Measurements from ENCODE around the gene AGFG2. TPM values are rescaled to one million over a fixed set of nuclear protein-coding genes. Genes with fewer than 3 reads are reported as not detected.
A peak's percentile ranks its signal among the peaks of the same experiment; 100 is the strongest.
"Not testable (repeated sequence)": the region's sequence is repeated elsewhere in the genome, so short reads cannot be mapped to it uniquely, and the experiment has no call there.

The AGFG2 gene
- total RNA-seq, 1 experiment from 2014 or later: 42.5 TPM

GRCh38 chr7:100546926-100547800, 8.2 kb downstream of the AGFG2 start:
- TF ChIP-seq TCF7L2 (IDR thresholded peaks at IDR 0.05; ENCODE audit: low read depth, low read length): no peak
- TF ChIP-seq REST (IDR thresholded peaks at IDR 0.05; ENCODE audit: insufficient read depth in 1 of 2, low read depth in 2 of 2, low read length in 1 of 2): no peak
- TF ChIP-seq, protein P1, sequence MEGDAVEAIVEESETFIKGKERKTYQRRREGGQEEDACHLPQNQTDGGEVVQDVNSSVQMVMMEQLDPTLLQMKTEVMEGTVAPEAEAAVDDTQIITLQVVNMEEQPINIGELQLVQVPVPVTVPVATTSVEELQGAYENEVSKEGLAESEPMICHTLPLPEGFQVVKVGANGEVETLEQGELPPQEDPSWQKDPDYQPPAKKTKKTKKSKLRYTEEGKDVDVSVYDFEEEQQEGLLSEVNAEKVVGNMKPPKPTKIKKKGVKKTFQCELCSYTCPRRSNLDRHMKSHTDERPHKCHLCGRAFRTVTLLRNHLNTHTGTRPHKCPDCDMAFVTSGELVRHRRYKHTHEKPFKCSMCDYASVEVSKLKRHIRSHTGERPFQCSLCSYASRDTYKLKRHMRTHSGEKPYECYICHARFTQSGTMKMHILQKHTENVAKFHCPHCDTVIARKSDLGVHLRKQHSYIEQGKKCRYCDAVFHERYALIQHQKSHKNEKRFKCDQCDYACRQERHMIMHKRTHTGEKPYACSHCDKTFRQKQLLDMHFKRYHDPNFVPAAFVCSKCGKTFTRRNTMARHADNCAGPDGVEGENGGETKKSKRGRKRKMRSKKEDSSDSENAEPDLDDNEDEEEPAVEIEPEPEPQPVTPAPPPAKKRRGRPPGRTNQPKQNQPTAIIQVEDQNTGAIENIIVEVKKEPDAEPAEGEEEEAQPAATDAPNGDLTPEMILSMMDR (IDR thresholded peaks at IDR 0.05): no peak
- TF ChIP-seq SIN3A (IDR thresholded peaks at IDR 0.05; ENCODE audit: borderline replicate concordance, insufficient read depth, low read depth, low read length): no peak
- no peak for TF ChIP-seq POLR2AphosphoS5 (IDR thresholded peaks at IDR 0.05; ENCODE audit: low read depth, low read length)
- DNase-seq (ENCODE audit: low read depth, low spot score) (no peak), ATAC-seq (no peak)
- Histone ChIP-seq H3K4me3 (ENCODE audit: low read depth in 2 of 2, low read length in 2 of 2) (0 out of 4 replicates have a peak overlapping the region, but pooled peaks of 1 of the 2 experiments have one; percentile 1), H3K36me3 (ENCODE audit: control insufficient read depth, insufficient read depth, low read length) (no peaks in the 10 kb centered on the region), H3K4me1 (ENCODE audit: control insufficient read depth, insufficient read depth, low read length) (peaks cover 52% of the 10 kb centered on the region), H3K9me3 (ENCODE audit: control insufficient read depth, insufficient read depth, low read depth, low read length) (no peaks in the 10 kb centered on the region), H3K27me3 (ENCODE audit: control insufficient read depth, insufficient read depth, low read length) (no peaks in the 10 kb centered on the region), H3K27ac (ENCODE audit: low read length) (peak overlapping the region; percentile 98)
- no TSS peak for BruUV-seq (replicated peaks)
- intact Hi-C loops (cut with micrococcal nuclease; ENCODE audit: unreplicated experiment) (no loop called here), in situ Hi-C loops (cut with HindIII; ENCODE audit: low pct_unique_long_range_greater_than_20kb, low sequenced_read_pairs) (no loop called here)
- CTCF ChIA-PET: interaction anchor here (1.4 kb wide), 1 partner anchor 13 kb away, joined by 9 read pairs; no protein-coding TSS in a partner anchor
- POLR2A ChIA-PET: no interaction called here

DNA sequence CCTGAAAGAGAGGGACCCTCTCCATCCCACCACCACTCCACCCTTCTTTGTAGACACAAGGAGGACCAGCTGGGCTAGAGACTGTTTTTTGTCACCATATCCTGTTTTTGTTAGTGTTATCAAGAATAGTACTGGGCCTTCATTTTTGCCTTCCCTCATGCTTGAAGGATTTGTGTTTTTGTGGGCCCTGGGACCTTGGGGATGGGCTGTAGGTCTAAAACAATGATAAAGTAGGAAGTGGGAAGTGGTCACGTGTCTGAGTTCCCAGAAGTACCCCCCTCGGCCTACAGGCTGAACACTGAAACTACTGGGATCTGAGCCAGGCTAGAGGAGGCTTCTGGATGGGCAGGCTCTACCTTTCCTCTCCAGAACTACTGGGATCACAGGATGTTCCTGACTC, 8.9 kb downstream of the AGFG2 start:
- Histone ChIP-seq H3K4me1 (ENCODE audit: control insufficient read depth, insufficient read depth, low read length) (peaks cover 49% of the 10 kb centered on the region), H3K36me3 (ENCODE audit: control insufficient read depth, insufficient read depth, low read length) (no peaks in the 10 kb centered on the region), H3K27ac (ENCODE audit: low read length) (peak overlapping the region; percentile 98), H3K9me3 (ENCODE audit: control insufficient read depth, insufficient read depth, low read depth, low read length) (no peaks in the 10 kb centered on the region), H3K4me3 (ENCODE audit: low read depth in 2 of 2, low read length in 2 of 2) (no peak overlapping the region), H3K27me3 (ENCODE audit: control insufficient read depth, insufficient read depth, low read length) (no peaks in the 10 kb centered on the region)
- intact Hi-C loops (cut with micrococcal nuclease; ENCODE audit: unreplicated experiment): no loop called here
- TF ChIP-seq SIN3A (IDR thresholded peaks at IDR 0.05; ENCODE audit: borderline replicate concordance, insufficient read depth, low read depth, low read length) (no peak), REST (IDR thresholded peaks at IDR 0.05; ENCODE audit: insufficient read depth in 1 of 2, low read depth in 2 of 2, low read length in 1 of 2) (no peak), POLR2AphosphoS5 (IDR thresholded peaks at IDR 0.05; ENCODE audit: low read depth, low read length) (no peak), TCF7L2 (IDR thresholded peaks at IDR 0.05; ENCODE audit: low read depth, low read length) (no peak)
- TF ChIP-seq, protein P1 (IDR thresholded peaks at IDR 0.05): no peak
- ChIA-PET CTCF (interaction anchor here (0.7 kb wide), 1 partner anchor 338 kb away, joined by 4 read pairs; no protein-coding TSS in a partner anchor), POLR2A (no interaction called here)
- BruUV-seq (replicated peaks): no TSS peak
- ATAC-seq: no peak
- in situ Hi-C loops (cut with HindIII; ENCODE audit: low pct_unique_long_range_greater_than_20kb, low sequenced_read_pairs): no loop called here
- DNase-seq (ENCODE audit: low read depth, low spot score): no peak

DNA sequence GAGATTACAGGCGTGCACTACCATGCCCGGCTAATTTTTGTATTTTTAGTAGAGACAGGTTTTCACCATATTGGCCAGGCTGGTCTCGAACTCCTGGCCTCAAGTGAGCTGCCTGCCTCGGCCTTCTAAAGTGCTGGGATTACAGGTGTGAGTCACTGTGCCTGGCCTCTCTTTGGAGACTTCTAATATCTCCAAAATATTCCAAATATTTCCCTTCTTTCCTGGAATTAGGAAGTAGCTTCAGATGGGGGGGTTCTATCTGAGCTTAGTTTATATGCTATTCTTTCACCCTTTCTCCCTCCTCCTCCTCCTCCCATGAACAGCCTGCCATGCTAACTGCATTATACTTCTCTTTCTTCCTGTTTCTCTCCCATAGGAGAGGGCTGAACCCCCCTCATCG, 9.4 kb downstream of the AGFG2 start:
- intact Hi-C loops (cut with micrococcal nuclease; ENCODE audit: unreplicated experiment); H3K27me3 ChIP-seq (ENCODE audit: control insufficient read depth, insufficient read depth, low read length); ATAC-seq; H3K36me3 ChIP-seq (ENCODE audit: control insufficient read depth, insufficient read depth, low read length); in situ Hi-C loops (cut with HindIII; ENCODE audit: low pct_unique_long_range_greater_than_20kb, low sequenced_read_pairs); DNase-seq (ENCODE audit: low read depth, low spot score); H3K9me3 ChIP-seq (ENCODE audit: control insufficient read depth, insufficient read depth, low read depth, low read length); POLR2A ChIA-PET; H3K4me3 ChIP-seq (ENCODE audit: low read depth in 2 of 2, low read length in 2 of 2); BruUV-seq (replicated peaks): not testable (repeated sequence)
- peak overlapping the region; percentile 42; the same call in 1 of the 2 replicates for H3K27ac ChIP-seq (ENCODE audit: low read length)
- peaks cover 45% of the 10 kb centered on the region for H3K4me1 ChIP-seq (ENCODE audit: control insufficient read depth, insufficient read depth, low read length)
- CTCF ChIA-PET: interaction anchor here (0.7 kb wide), 1 partner anchor 338 kb away, joined by 4 read pairs; no protein-coding TSS in a partner anchor

All from Panc1 (cell line).